ENCODE results near the gene SLC6A6. TPM values are rescaled to one million over a fixed set of nuclear protein-coding genes. Genes with fewer than 3 reads are reported as not detected.
A peak's percentile ranks its signal among the peaks of the same experiment; 100 is the strongest.

Gene SLC6A6
- total RNA-seq = 60.1 TPM

DNA sequence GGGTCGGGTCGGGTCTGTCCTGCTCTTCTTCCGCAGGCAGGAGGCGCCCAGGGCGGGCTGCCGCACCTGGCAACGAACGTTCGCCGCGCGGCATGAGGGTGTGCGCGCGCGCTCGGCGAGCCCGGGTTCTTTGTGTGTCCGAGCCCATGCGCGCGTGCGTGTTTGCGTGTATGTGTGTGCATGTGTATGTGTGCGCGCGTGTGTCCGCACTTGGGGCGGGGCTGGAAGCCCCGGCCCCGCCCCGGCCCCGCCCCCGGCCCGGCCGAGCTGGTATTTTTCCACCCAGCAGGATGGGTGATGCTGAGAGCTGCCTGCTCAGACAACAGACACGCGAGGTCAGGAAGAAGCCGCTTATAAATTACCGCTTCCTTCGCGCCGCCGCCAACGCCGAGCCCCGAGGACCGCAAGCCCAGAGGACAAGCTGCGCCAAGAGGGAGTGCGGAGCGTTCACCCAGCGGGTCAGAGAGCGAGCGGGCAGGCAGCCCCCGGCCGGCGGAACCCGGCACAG lies at the start of gene SLC6A6:
SLC6A6 (plus strand) TSS at position 303 of the 508 bp plus-strand sequence. CDS start 41,029 bp downstream, outside the sequence.
- DNase-seq (ENCODE audit: low read depth in 2 of 3, low spot score in 2 of 3) = peak; percentile 90 to 96 (median 95)

- no peak for DNase-seq (ENCODE audit: low read depth in 2 of 3, low spot score in 2 of 3)
Measured at GRCh38 chr3:14353502-14353901, 48.9 kb upstream of the SLC6A6 start.

GRCh38 chr3:14357463-14357862 lies 44.9 kb upstream of the SLC6A6 start:
- no peak for DNase-seq (ENCODE audit: low read depth in 2 of 3, low spot score in 2 of 3)

- DNase-seq (ENCODE audit: low read depth in 2 of 3, low spot score in 2 of 3) = no peak
Measured at GRCh38 chr3:14358426-14359211, 43.8 kb upstream of the SLC6A6 start.

GRCh38 chr3:14359348-14359747 lies 43.1 kb upstream of the SLC6A6 start:
- DNase-seq (ENCODE audit: low read depth in 2 of 3, low spot score in 2 of 3) = no peak

- no peak for DNase-seq (ENCODE audit: low read depth in 2 of 3, low spot score in 2 of 3)
Measured at GRCh38 chr3:14360123-14360881, 42.1 kb upstream of the SLC6A6 start.

- DNase-seq (ENCODE audit: low read depth in 2 of 3, low spot score in 2 of 3) = no peak
Measured at GRCh38 chr3:14361068-14361677, 41.2 kb upstream of the SLC6A6 start.

DNA sequence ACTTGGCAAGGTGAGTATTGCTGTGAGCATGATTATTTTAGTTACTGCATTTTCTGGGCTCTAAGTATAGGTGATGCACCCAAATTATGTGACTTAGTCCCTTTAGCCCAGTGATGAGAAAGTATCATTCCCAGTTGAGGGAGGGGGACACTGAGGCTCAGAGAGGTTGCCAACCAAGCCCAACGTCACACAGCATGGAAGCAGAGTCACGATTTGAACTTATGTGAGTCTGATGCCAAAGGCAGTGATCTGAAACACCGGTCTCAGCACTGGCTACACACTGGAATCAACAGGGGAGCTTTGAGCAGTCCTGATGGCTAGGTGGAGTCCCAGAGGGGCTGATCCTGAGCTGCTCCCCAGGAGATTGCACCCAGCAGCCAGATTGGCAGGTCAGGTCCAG lies 39.5 kb upstream of the SLC6A6 start:
- no peak for DNase-seq (ENCODE audit: low read depth in 2 of 3, low spot score in 2 of 3)

DNA sequence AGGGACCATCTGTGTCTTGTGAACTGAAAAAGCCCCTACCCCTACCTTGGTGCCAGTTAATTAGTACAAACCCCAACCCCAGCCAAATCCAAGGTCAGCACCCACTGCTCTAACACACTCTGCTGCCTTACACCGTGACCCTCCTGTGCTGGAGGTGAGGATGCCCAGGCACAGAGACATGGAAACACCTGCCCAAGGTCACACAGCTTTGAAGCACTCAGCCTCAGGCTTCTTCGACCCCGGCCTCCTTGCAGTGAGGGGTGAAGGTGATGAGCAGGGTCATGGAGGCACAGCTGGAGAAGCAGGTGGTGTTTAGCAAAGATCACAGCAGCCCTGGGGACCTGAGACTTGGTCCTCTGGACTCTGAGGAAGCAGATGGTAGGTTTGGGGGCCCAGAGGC lies 39.0 kb upstream of the SLC6A6 start:
- no peak for DNase-seq (ENCODE audit: low read depth in 2 of 3, low spot score in 2 of 3)

- no peak for DNase-seq (ENCODE audit: low read depth in 2 of 3, low spot score in 2 of 3)
Measured at GRCh38 chr3:14363991-14364390, 38.4 kb upstream of the SLC6A6 start.

DNA sequence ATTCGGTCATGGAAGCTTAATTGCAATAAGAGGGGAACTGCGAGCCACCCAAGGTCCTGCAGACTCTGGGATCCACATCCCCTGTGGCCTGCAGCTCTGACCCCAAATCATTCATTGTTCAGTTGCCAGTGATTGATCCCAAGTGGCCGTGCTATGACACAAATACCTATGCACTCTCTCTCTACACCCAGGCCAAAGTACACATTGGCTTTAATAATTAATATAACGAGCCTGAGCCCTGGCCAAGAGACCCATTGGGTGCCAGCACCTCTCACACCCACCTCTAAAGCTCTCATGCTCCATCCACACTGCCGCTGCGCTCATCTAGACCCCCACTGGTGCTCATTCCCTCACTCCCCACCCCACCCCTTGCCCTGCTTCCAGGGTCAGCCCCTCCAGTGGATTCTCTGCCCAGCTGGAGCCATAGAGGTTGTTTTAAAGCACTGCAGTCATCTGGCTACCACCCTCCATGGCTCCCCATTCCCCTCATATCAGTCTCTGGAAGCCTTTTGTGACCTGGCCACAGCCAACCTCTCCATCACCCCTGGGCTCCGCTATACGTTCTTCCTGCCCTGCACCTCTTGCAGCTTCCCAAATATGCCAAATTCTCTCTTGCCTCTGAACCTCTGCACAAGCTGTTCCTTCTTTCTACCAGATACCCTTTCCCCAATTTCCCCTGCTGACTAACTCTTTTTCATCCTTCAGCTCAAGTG lies 37.7 kb upstream of the SLC6A6 start:
- no peak for DNase-seq (ENCODE audit: low read depth in 2 of 3, low spot score in 2 of 3)

DNA sequence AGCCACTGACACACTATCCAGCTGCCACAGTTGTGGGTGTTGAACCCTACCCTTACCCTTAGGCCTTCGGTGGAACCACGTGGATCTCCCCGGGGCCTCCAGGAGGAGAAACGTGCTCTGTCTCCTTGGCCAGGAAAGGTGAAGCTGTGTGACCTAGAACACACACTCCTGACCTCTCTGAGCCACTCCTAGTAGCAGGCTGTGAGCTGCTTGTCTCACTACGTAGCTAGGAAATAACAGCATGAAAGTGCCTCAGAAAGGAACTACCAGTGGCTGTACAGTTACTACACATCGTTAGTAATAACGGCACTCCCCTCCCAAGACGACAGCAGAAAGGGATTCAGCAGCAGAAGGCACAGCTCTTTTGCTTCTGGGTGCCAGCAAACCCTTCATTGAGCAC lies 36.2 kb upstream of the SLC6A6 start:
- peak in 1 of 3 donors; percentile 29 for DNase-seq (ENCODE audit: low read depth in 2 of 3, low spot score in 2 of 3)

DNA sequence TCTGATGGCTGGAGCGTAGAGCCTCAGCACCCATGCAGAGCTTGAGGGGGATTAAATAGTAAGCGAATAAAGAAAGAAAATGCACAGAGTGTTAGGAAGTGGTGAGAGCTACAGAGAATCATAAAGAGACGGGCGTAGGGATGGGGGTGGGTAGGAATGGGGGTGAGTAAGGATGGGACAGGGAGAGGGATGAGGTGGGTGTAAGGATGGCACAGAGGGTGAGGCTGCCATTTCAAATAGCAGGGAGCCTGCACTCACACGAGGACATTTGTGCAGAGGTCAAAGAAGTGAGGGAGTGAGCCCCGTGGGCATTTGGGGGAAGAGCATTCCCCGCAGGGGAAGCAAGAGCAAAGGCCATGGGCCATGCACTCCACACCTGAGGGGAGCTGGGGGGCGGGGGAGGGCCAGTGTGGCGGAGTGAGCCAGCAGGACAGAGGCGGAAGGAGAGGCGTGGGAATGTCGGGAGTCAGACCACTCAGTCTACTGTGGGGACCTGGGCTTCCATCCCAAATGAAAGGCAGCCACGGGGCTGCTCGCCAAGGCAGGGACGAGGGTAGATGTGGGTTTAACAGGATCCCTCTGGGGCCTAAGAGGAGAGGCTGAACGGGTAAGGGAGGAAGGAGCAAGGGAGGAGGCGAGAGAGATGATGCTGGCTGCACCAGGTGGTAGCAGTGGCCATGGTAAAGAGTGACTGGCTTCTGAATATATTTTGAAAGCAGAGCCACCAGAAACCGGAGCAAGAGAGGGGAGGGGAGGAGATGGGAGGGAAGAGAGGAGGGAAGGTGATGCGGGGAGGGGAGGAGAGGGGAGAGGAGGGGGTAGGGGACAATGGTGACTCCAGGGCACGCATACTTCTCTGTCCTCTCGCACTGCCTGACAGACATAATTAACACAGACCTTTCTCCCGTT lies 35.2 kb upstream of the SLC6A6 start:
- DNase-seq (ENCODE audit: low read depth in 2 of 3, low spot score in 2 of 3) = no peak

- DNase-seq (ENCODE audit: low read depth in 2 of 3, low spot score in 2 of 3) = no peak
Measured at GRCh38 chr3:14368146-14368545, 34.3 kb upstream of the SLC6A6 start.

DNA sequence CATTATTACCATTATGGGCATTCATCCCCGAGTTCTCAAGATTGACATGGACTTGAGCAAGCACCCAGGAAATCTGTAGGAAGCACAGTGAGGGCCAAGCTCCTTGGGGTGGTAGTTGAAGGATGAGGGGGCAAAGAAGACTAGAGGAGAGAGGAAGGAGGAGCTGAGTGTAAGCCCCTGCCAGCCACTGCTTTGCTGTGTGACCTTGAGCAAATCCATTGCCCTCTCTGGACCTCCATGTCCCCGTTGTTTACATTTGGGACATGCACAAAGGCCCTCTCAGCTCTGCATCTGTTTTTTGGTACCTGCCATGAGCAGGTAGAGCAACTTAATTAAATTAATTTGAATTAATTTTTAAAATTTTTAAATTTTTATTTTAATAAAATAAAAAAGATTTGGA lies 33.5 kb upstream of the SLC6A6 start:
- DNase-seq (ENCODE audit: low read depth in 2 of 3, low spot score in 2 of 3) = no peak

GRCh38 chr3:14369675-14370669 lies 32.4 kb upstream of the SLC6A6 start:
- no peak for DNase-seq (ENCODE audit: low read depth in 2 of 3, low spot score in 2 of 3)

DNA sequence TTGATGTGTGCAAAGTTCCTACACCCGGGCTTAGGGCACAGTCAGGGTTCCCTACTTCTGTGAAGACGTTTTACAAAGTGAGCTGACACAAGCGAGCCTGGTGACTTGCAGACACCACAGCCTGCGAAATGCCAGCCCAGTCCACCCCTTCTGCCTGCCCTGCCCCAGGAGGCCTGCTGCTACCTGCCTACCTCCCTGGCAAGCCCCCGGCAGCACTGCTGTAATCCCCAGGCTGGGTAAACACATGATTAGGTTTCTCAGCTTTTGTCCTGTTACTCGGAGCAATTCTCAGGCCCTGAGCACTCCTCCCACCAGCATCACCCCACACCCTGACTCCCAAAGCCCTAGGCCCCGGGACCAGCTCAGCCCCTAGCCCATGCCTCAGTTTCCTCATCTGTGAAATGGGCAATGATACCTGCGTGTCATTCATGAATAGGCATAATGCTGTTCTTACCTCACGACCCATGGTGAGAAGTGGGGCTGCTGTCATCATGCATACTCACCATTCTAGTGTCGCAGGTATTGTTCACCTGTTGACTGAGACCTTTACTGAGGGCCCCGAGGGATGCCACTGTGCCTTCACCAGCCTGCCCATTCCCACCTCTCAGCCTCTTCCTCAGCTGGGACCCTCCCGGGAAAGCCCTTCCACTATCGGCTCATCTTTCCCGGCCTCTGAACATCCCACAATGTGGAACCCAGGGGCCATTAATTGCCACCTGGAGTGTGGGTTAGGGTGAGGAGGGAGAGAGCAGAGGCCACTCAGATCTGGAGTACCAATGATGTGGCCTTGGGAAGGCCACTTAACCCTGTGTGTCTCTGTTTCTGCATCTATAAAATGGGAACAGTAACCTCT lies 31.5 kb upstream of the SLC6A6 start:
- DNase-seq (ENCODE audit: low read depth in 2 of 3, low spot score in 2 of 3) = no peak
